ENCODE data around the gene CDC14A. TPM values are rescaled to one million over a fixed set of nuclear protein-coding genes. Genes with fewer than 3 reads are reported as not detected.

The CDC14A gene
- total and polyA plus RNA-seq, 2 donors (not counting 3 experiments of a cell fraction or from before 2014, with no cell fraction given), result 3.4 to 13.9 TPM

GRCh38 chr1:100518023-100518422 is 165.7 kb downstream of the CDC14A start:
- FAIRE-seq (no peak), DNase-seq (ENCODE audit: low read depth, low spot score) (no peak)
- H3K79me2 ChIP-seq (ENCODE audit: control insufficient read depth, insufficient read depth, low read length), result no peaks in the 10 kb centered on the region
- dilution Hi-C loops (cut with MboI; ENCODE audit: extremely low pct_ligation_motif_present, low sequenced_read_pairs) (no loop called here), intact Hi-C loops (cut with micrococcal nuclease) (no loop called here)
- BruUV-seq (replicated peaks), result no TSS peak
- no peaks in the 10 kb centered on the region for H3K9me1 ChIP-seq (replicated peaks; ENCODE audit: control insufficient read depth, extremely low read depth, insufficient read depth, low read length)
- H3K27ac ChIP-seq (ENCODE audit: insufficient read depth, low read depth, low read length), result no peak overlapping the region
- POLR2A ChIA-PET, result no interaction called here
- H3K36me3 ChIP-seq (ENCODE audit: control insufficient read depth in 2 of 2, extremely low read depth in 1 of 2, insufficient read depth in 2 of 2, low read length in 2 of 2), result peaks cover 0 to 4% of the 10 kb centered on the region in 2 experiments
- H3K9ac ChIP-seq (replicated peaks; ENCODE audit: extremely low read depth, insufficient read depth, low read length), result no peak overlapping the region
- H3K4me2 ChIP-seq (ENCODE audit: insufficient read depth, low read length), result no peak overlapping the region
- H3K27me3 ChIP-seq (ENCODE audit: control insufficient read depth in 2 of 2, insufficient read depth in 2 of 2, low read length in 2 of 2), result no peaks in the 10 kb centered on the region
- H3K4me1 ChIP-seq (ENCODE audit: control insufficient read depth, extremely low read depth, insufficient read depth, low read length), result no peaks in the 10 kb centered on the region
- CTCF ChIA-PET, result interaction anchor here (1.5 kb wide), 1 partner anchor 16 kb away, joined by 3 read pairs; no protein-coding TSS in a partner anchor
- H3K4me3 ChIP-seq (replicated peaks in 1 of 3; ENCODE audit: insufficient read depth in 1 of 3, low read depth in 1 of 3, low read length in 3 of 3), result no peak overlapping the region
- TF ChIP-seq MYC (IDR thresholded peaks at IDR 0.05; ENCODE audit: low read depth, low read length) (no peak), GATA2 (IDR thresholded peaks at IDR 0.05; ENCODE audit: insufficient read depth, insufficient read length, low read depth, low read length) (no peak), FOS (IDR thresholded peaks at IDR 0.05; ENCODE audit: borderline replicate concordance, insufficient read depth, low read length) (no peak), JUN (IDR thresholded peaks at IDR 0.05; ENCODE audit: borderline replicate concordance, insufficient read depth, insufficient read length, low read depth) (no peak), EZH2 (IDR thresholded peaks at IDR 0.05; ENCODE audit: borderline replicate concordance, low read depth, low read length, severe bottlenecking) (no peak), CTCF (IDR thresholded peaks at IDR 0.05; ENCODE audit: extremely low read depth in 1 of 2, insufficient read depth in 1 of 2, low read depth in 1 of 2, low read length in 2 of 2) (no peak), MAX (IDR thresholded peaks at IDR 0.05; ENCODE audit: insufficient read depth, insufficient read length) (no peak), POLR2AphosphoS5 (IDR thresholded peaks at IDR 0.05; ENCODE audit: insufficient read depth, low read depth, low read length) (no peak), POLR2A (IDR thresholded peaks at IDR 0.05; ENCODE audit: low read depth, low read length) (no peak)
- H4K20me1 ChIP-seq (replicated peaks; ENCODE audit: control insufficient read depth, extremely low read depth, insufficient read depth, low read length), result no peaks in the 10 kb centered on the region
- H2AFZ ChIP-seq (ENCODE audit: low read depth, low read length), result no peak overlapping the region
- H3K9me3 ChIP-seq (replicated peaks; ENCODE audit: control insufficient read depth, insufficient read depth, low read length), result no peaks in the 10 kb centered on the region

Data from endothelial cell of umbilical vein (primary cell).